ENCODE data around the gene ZNF598. TPM values are rescaled to one million over a fixed set of nuclear protein-coding genes. Genes with fewer than 3 reads are reported as not detected.

Gene ZNF598
- polyA plus RNA-seq (ENCODE audit: insufficient read depth in 1 of 5, insufficient read length in 5 of 5, low replicate concordance in 1 of 5) = 10 to 100 TPM; 11.9 to 32.1 (median 19.9) TPM
- long read RNA-seq, donor 1, partial matches to known transcripts = 6 of 8 reads
- long read RNA-seq, donor 1, other reads (novel, unspliced or antisense) = 0 of 8 reads
- long read RNA-seq, donor 2, partial matches to known transcripts = 0 of 2 reads
- long read RNA-seq, donor 2, other reads (novel, unspliced or antisense) = 0 of 2 reads
- long read RNA-seq, donor 3, partial matches to known transcripts = 0 of 3 reads
- long read RNA-seq, donor 3, other reads (novel, unspliced or antisense) = 0 of 3 reads
- long read RNA-seq, donor 4, partial matches to known transcripts = 0 of 1 reads
- long read RNA-seq, donor 4, other reads (novel, unspliced or antisense) = 0 of 1 reads
- long read RNA-seq, donor 5, partial matches to known transcripts = 0 of 5 reads
- long read RNA-seq, donor 5, other reads (novel, unspliced or antisense) = 0 of 5 reads
- long read RNA-seq, donor 6 = 0 reads
- long read RNA-seq, donor 7, partial matches to known transcripts = 422 of 507 reads
- long read RNA-seq, donor 7, other reads (novel, unspliced or antisense) = 83 of 507 reads
- long read RNA-seq, donor 8, partial matches to known transcripts = 0 of 2 reads
- long read RNA-seq, donor 8, other reads (novel, unspliced or antisense) = 0 of 2 reads

DNA sequence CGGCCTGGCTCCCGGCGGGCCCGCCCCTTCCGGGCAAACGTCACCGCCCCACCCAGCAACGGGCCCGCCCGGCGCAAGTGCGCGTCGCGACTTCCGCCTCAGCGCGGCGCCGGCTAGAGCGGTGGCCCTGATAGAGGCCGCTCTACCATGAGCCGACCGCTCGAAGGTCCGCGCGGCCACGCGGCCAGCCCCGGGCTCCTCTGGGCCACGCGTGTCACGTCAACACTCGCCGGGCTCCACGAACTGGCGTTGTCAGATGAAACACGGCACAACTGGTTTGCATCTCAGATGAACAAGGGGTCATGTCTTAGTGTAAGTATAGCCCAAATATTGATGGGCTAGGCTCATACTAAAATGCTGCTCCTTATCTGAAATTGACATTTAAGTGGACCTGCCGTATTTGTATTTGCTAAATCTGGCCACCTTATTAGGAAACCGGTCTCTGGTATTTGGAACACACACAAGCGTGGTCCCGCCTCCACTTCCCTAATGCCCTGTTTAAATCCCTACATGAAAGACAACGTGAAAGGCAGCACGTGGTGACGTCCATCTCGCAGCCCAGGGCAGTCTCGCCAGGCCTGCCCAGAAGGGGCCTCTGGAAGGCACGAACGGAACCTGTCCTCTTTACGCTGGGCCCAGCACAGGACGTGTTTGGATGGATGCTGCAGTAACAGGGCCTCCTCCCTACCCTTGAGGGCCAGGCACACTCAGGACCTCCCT lies at the start of gene ZNF598:
Gene ZNF598, minus strand, starts transcription at position 31 of the 720 bp plus-strand sequence.
- DNase-seq = peak; percentile 84 to 86

DNA sequence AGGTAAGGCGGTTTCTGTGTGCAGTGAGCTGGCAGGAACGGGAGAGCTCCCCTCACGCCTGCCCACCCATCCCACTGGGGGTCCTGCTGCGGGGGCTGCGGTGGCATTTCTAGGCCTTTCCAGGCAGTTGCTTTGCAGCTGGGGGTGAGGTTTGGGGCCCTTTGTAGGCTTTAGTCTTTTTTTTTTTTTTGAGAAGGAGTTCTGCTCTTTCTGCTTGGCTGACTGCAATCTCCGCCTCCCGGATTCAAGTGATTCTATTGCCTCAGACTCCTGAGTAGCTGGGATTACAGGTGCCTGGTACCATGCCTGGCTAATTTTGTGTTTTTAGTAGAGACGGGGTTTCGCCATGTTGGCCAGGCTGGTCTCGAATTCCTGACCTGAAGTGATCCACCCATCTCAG lies 49.3 kb upstream of the ZNF598 start:
- no peak for DNase-seq

DNA sequence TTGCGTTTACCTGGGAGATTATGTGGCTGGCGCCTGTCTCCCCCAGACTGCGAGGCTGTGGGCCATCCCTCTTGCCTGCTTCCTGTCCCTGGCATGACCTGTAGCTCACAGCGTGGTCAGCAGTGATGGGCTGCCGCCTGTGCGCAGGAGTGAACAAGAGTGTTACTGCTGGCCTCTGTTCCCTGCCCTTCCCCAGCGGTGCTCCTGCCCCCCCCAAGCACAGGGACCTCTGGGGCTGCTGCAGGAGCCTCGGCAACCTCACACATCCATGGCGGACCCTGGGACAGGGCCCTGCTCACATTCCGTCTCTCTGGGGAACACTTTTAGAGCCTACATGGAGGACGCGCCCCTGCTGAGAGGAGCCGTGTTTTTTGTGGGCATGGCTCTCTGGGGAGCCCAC lies 48.8 kb upstream of the ZNF598 start:
- no peak for DNase-seq

DNA sequence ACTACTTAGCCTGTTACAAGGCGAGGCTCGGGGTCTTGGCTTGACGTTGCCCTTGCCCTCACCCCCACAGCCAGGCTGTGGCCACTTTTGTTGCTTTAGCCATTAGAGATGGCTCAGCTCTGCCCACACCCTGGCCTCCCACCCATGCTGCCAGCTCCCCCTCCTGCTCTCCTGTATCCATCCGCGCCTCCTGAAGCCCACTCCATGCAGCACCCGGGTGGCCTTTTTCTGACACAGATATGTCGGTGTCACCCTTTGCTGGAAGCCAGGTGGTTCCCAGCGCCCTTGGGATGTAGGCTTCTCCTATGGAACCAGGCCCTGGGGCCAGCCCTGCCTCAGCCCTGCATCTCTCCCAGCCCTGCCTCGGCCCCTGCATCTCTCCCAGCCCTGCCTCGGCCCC lies 47.8 kb upstream of the ZNF598 start:
- no peak for DNase-seq

DNA sequence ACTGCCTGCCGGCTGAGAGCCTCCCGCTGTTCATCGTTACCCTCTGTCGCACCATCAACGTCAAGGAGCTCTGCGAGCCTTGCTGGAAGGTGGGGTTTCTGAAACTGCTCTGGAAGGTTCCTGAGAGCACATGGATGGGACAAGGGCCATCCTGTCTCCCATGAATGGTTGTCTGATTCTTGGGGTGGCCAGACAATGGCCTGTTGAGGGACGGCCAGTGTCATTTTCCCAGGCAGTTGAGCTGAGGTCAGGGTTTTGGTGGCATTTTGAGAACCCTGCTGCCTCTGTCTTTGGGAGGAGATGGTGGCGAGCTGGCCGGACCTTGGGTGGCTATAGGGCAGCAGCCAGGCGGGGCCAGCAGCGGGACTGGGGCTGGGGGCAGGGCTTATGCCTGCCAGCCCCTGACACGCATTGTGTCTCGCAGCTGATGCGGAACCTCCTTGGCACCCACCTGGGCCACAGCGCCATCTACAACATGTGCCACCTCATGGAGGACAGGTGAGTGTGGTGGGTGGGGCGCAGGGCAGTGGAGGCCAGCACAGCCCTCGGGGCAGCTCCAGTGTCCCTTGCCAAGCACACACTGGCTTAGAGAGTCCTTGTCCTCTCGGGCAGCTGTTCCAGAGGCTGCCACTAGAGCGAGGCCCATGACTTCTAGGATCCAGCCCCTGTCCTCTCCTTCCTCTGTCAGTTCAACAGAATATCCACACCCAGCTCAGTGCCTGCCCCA lies 47.2 kb upstream of the ZNF598 start:
- no peak for DNase-seq

DNA sequence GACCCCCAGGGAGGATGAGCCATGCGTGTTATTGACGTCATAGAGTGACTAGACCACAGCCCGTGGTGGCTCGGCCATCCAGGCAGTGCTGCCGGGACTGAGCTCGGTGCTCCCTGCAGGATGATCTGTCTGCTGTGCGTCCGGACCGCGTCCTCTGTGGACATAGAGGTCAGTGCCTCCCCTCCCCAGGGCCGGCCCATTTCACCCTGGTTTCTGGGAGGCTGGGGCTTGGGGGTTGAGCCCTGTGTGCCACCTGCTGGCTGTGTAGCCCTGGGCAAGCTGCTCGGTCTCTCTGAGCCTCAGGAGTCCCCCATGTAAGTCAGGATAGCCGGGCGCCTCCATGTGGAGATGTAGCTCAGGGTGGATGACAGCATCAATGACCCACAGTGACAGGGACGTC lies 46.5 kb upstream of the ZNF598 start:
- no peak for DNase-seq

DNA sequence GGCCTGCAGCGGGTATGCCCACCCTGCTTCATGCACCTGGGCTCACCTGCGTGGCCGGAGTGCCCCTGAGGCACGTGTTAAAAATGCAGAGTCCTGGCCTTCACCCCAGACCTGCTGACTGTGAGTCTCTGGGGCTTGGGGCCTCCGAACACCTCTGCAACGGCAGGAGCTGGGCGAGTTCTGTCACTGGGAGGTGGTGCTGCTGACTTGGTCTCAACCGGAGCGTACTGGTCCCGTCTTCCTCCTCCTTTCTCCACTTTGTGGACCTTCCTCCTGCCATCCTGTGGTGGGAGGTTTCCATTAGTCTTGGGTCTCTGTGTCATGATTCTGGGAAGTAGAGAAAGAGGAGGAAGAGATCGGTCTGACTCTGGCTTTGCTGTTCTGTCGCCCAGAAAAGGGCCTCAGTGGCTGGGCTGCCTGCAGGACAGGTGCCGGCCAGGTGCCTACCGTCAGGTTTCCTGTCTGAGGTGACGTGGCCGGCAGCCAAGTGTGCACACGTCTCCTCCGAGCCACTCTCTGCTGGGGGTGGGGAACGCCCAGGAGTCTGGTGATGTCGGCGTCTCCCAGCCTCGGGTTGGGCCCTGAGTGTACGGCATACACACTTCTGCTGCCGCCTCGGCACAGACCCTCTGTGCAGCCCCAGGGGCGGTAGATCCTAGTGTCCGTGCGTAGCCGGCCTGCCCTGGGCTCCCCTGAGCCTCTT lies 45.1 kb upstream of the ZNF598 start:
- DNase-seq = no peak

DNA sequence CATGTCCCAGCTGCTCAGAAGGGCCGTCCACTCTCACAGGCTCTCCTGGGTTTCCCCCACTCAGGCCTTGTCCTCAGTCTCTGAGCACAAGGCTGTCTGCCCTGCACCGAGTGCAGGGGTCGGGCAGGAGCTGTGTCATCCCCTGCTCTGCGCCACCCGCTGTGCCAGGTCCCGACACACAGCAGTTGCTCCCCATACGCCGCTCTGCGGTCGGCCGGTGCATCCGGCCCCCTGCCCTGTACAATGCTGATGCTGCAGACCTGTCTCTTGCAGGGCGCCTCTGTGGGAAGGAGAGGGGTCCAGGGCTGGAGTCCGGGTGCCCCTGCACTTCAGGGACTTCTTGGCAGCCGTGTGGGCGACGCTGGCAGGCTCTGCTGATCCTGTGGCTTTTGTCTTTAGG lies 44.3 kb upstream of the ZNF598 start:
- DNase-seq = no peak

DNA sequence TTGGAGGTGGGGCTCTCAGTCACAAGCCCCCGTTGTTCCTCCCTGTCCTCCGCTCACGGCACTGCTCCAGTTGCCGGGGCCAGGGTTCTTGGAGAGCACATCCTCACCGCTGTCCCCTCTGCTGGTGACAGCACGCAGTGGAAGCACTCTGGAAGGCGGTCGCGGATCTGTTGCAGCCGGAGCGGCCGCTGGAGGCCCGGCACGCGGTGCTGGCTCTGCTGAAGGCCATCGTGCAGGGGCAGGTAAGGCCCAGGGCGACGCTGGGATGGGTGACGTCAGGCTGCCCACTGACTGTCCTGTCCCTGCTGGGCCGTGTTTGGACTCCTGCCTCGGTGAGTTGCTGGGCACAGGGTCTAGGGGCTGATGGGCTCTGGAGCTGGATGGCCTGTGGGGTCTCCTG lies 43.6 kb upstream of the ZNF598 start:
- DNase-seq = no peak

DNA sequence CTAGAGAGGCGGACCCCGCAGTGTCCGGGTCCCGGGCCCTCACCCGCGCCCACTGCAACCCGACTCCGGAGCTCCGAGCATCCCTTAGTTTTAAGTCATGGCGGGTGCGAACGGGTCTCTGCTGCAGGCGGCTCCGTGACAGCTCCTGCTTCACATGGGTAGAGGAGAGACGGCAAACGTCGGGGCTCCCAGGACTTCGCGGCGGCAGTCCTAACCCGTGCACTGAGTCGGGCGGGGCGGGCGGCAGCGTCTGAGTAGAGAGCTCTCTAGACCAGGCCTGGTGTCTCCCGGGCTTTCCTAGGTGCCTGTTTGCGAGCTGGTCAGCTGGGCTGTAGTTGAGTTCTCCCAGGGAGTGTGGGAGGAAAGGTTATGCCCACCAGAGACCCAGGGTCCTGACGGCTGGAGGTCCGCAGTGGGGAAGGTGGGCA lies 38.5 kb upstream of the ZNF598 start:
- no peak for DNase-seq

DNA sequence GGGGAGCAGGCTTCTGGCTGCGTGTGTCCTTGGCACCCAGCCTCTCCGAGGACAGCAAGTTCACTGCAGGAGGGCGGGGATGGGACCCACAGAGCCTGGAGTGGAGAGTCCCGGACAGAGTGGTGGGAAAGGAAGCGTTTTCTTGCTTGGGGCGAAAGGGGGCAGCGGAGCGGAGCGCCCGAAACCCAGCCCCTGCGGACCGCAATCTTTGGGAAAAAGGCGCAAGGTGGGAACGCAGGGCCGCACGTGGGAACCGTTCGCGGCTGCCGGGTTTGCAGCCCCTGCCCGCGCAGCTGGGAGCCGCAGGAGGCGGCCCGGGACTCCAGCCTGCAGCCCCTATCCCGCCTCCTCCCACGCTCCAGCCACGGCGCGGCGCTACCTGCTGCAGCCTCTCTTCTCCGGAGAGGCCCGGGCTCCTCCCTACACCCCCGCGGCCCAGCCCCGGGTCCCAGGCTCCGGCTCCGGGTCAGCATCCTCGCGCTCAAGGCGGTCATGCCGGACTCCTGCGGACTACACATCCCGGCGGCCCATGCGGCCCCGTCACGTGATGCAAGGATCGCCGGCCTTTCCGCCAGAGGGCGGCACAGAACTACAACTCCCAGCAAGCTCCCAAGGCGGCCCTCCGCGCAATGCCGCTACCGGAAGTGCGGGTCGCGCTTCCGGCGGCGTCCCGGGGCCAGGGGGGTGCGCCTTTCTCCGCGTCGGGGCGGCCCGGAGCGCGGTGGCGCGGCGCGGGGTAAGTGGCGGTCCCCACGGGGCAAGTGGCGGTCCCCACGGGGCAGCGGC lies 37.9 kb upstream of the ZNF598 start, which contains the start of the genes NTHL1 and TSC2:
Gene NTHL1, minus strand, starts transcription at position 505 of the 786 bp plus-strand sequence. Its CDS starts 11 bp downstream, at position 494.
Gene TSC2, plus strand, starts transcription at position 656 of the 786 bp plus-strand sequence. CDS start 631 bp downstream, outside the sequence.
- peak; percentile 95 for DNase-seq

DNA sequence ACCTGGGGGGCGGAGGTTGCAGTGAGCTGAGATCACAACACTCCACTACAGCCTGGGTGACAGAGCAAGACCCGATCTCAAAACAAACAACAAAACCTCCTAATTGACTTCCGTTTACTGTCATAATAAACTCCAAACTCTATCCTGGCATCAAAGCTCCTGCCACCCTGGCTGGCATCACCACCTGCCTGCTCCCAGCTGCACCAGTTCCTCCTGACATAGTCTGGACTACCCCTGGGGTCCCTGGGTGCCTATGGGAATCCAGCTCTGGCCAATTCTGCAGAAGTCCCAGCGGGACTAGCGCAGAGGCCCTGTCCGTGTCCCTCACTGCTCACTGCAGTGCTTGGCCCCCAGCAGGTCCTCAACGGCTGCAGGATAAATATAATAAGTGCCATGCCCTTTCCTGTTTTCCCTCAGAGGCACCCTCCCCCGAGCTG lies 37.3 kb upstream of the ZNF598 start:
- DNase-seq = no peak

DNA sequence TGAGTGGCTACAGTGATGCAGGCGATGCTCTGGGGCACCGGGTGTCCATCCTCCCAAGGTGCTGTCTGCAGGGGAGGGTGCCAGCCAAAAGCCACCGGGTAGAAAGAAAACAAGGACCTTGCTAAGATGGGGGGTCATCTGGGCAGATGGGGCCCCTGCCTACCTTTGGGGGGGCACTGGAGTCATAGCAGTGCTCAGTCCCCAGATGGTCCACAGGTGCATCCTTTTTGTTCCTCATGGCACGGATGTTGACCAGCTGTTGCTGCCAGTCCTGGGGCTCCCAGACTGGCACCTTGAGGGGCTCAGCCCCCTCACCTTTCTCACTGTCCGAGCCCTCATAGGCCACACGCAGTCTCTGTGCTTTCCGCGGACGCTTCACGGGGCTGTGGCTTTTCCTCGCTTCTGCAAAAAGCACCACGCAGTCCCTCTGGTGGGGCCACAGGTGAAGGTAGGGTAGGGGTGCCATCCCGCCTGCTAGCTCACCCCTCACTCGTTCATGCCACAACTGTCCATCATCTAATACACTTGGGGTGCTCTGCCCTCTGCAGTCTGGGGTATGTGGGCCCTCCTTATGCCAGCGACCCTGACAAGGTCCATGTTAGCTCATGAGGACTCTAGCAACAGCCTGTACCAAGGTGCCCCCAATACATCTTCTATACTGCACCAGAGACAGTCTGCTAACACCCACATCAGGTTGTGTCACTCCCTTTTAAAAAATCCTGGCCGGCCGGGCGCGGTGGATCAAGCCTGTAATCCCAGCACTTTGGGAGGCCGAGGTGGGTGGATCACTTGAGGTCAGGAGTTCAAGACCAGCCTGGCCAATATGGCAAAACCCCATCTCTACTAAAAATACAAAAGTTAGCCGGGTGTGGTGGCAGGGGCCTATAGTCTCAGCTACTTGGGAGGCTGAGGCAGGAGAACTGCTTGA lies 36.6 kb upstream of the ZNF598 start:
- DNase-seq = no peak

DNA sequence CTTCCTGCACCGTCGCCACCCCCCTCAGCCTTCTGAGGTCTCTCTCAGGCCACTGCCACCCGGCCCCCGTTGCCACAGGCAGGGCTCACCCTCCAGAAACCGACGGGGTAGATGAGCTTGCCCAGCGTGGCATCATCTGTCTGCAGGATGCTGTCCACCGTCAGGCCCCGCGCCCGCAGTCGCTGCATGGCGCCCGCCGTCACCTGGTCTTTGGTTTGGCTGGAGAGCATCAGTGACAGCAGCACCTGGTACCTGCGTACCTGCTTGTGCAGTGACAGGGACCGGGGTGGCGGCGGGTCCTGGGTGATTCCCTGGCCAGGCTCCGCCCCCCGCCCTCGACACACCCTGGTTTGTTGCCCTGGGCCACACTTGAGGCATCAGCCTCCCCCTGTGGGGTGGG lies 34.9 kb upstream of the ZNF598 start:
- DNase-seq = no peak

DNA sequence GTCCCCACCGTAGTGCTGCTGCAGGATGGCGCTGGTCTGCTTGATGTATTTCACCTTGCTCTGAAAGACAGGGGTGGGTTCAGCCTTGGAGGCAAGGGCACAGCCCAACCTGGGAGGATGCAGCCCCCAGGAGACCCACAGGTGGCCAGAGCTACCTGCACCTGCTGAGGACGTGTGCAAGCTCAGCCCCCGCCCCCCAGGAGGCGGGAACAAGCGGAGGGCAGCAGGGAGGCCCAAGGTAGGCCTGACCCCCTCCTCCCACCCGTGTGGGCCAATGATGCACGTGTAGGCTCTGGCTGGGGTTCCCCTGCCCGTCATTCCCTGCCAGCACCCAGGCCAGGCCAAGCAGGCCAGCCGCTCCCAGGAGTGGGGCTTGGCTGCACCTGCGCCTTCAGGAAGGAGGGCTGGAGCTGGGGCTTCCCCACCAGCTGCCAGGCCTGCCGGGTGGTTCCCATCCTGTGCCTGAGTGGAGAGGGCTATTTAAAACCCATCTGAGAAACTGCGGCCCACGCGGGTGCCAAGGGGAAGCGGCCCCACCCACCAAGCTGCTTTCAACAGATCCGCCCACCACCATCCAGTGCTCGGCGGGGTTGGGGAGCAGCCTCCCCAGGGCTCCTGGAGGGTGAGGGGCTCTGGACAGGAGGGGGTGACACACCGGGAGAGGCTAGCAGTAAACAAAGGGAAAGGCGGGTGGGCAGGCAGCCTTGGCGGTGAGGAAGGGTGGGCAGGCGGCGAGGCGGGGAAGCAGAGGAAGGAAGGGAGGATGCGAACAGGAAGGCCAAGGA lies 34.2 kb upstream of the ZNF598 start:
- no peak for DNase-seq

DNA sequence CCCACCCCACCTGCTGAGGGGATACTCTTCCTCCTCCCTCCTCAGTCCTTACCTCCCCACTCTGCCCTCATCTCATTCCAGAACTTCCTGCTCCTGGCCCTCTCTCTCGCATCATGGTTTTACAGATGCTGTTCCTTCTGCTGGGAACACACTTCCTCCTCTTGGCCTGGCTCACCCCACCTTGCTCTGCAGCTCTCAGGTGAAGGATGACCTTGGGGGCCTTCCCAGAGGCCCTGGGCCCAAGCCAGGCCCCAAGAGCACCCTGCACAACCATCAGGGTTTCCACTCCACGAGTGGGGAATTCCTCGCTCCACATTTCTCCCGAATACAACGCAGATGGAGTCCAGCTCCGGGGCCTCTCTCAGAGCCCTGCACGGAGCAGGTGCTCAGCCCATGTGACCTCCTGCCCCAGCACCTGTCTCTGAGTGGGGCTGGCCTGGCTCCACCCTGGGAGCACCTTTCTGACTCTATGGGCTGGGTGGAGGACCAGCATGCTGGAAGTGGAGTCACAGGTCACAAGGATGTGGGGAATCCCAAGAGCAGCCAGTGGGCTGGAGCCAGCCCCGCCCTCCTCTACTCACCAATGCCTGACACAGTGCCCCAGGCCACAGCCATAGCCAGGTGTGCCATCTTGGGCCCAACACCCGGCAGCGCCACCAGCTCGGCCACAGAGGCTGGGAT lies 33.5 kb upstream of the ZNF598 start:
- DNase-seq = no peak

Data from right lung (tissue), 10 donors.